HepG2 (cell line): ENCODE data around the gene SUOX. TPM values are rescaled to one million over a fixed set of nuclear protein-coding genes. Genes with fewer than 3 reads are reported as not detected.
A peak's percentile ranks its signal among the peaks of the same experiment; 100 is the strongest.

Experiments
- EZH2 ChIP-seq: conservative IDR thresholded peaks from 2 replicates; pipeline ENCODE4 v1.6.1; 2012; ENCODE audit warnings: mild to moderate bottlenecking, low read depth, low read length, moderate library complexity
- GZF1 ChIP-seq: sonication (generic); formaldehyde crosslinking; IDR thresholded peaks from 2 replicates; pipeline ENCODE4 v1.5.1; 2020; ENCODE audit warnings: mild to moderate bottlenecking, missing genetic modification reagents
- KDM5B ChIP-seq: sonication (generic); formaldehyde crosslinking; IDR thresholded peaks from 2 replicates; pipeline ENCODE4 v1.4.0; 2020; ENCODE audit warnings: missing genetic modification reagents, mild to moderate bottlenecking, borderline replicate concordance
- SMARCE1 ChIP-seq: fragments of 450-650 bp; IDR thresholded peaks from 2 replicates; pipeline ENCODE4 v1.6.1; 2017; ENCODE audit warnings: borderline replicate concordance
- ZKSCAN5 ChIP-seq: sonication (generic); formaldehyde crosslinking; IDR thresholded peaks from 2 replicates; pipeline ENCODE4 v1.5.1; 2020; ENCODE audit warnings: mild to moderate bottlenecking, missing genetic modification reagents
- ZNF788 ChIP-seq: sonication (generic); formaldehyde crosslinking; IDR thresholded peaks from 2 replicates; pipeline ENCODE4 v1.5.0; 2020; ENCODE audit warnings: mild to moderate bottlenecking, missing genetic modification reagents, borderline replicate concordance
- ZSCAN20 ChIP-seq: sonication (generic); formaldehyde crosslinking; IDR thresholded peaks from 2 replicates; pipeline ENCODE4 v1.4.0; 2020; ENCODE audit warnings: missing genetic modification reagents, mild to moderate bottlenecking, borderline replicate concordance
- polyA plus RNA-seq, 8 experiments: library from polyadenylated mRNA; depleted of rRNA in 3 of 8; stranded (reverse) in 7 of 8; unstranded in 1 of 8; fragments of >200 nt; fragmentation: Illumina TruSeq in 4 of 8; extraction: Trizol in 4 of 8; gene quantifications; 2 replicates each; pipeline versions ENCODE4 v1.2.1 to v1.2.3, GENCODE V29; 2011 to 2016; ENCODE audit warnings: low read depth in 4 of 8, missing spikeins in 1 of 8, mixed read lengths in 1 of 8; ENCODE audit not compliant: insufficient read depth in 1 of 8
- total RNA-seq, 5 experiments: library from RNA; depleted of rRNA; stranded (reverse); fragments of >200 nt; fragmentation: Illumina TruSeq; extraction: Trizol; gene quantifications; 2 replicates each; pipeline ENCODE4 v1.2.3, GENCODE V29; 2016; ENCODE audit warnings: low read depth in 1 of 5
- TF ChIP-seq, protein P1 (sequence below): sonication (generic); formaldehyde crosslinking; IDR thresholded peaks from 2 replicates; pipeline ENCODE4 v1.4.0; 2020; ENCODE audit warnings: mild to moderate bottlenecking, missing genetic modification reagents
- TF ChIP-seq, protein P2 (sequence below): sonication (generic); formaldehyde crosslinking; IDR thresholded peaks from 2 replicates; pipeline ENCODE4 v1.4.0; 2020; ENCODE audit warnings: missing genetic modification reagents
- TF ChIP-seq, protein P3 (sequence below): sonication (generic); formaldehyde crosslinking; IDR thresholded peaks from one replicate; pipeline ENCODE4 v1.5.1; 2020; ENCODE audit warnings: mild to moderate bottlenecking, missing genetic modification reagents; ENCODE audit errors: not compliant biosample characterization

Gene SUOX
- total and polyA plus RNA-seq, 2 of the 13 experiments (the other 11 are each of a cell fraction or from before 2014, with no cell fraction given) = 23.9 to 25.9 TPM

- TF ChIP-seq, protein P1, sequence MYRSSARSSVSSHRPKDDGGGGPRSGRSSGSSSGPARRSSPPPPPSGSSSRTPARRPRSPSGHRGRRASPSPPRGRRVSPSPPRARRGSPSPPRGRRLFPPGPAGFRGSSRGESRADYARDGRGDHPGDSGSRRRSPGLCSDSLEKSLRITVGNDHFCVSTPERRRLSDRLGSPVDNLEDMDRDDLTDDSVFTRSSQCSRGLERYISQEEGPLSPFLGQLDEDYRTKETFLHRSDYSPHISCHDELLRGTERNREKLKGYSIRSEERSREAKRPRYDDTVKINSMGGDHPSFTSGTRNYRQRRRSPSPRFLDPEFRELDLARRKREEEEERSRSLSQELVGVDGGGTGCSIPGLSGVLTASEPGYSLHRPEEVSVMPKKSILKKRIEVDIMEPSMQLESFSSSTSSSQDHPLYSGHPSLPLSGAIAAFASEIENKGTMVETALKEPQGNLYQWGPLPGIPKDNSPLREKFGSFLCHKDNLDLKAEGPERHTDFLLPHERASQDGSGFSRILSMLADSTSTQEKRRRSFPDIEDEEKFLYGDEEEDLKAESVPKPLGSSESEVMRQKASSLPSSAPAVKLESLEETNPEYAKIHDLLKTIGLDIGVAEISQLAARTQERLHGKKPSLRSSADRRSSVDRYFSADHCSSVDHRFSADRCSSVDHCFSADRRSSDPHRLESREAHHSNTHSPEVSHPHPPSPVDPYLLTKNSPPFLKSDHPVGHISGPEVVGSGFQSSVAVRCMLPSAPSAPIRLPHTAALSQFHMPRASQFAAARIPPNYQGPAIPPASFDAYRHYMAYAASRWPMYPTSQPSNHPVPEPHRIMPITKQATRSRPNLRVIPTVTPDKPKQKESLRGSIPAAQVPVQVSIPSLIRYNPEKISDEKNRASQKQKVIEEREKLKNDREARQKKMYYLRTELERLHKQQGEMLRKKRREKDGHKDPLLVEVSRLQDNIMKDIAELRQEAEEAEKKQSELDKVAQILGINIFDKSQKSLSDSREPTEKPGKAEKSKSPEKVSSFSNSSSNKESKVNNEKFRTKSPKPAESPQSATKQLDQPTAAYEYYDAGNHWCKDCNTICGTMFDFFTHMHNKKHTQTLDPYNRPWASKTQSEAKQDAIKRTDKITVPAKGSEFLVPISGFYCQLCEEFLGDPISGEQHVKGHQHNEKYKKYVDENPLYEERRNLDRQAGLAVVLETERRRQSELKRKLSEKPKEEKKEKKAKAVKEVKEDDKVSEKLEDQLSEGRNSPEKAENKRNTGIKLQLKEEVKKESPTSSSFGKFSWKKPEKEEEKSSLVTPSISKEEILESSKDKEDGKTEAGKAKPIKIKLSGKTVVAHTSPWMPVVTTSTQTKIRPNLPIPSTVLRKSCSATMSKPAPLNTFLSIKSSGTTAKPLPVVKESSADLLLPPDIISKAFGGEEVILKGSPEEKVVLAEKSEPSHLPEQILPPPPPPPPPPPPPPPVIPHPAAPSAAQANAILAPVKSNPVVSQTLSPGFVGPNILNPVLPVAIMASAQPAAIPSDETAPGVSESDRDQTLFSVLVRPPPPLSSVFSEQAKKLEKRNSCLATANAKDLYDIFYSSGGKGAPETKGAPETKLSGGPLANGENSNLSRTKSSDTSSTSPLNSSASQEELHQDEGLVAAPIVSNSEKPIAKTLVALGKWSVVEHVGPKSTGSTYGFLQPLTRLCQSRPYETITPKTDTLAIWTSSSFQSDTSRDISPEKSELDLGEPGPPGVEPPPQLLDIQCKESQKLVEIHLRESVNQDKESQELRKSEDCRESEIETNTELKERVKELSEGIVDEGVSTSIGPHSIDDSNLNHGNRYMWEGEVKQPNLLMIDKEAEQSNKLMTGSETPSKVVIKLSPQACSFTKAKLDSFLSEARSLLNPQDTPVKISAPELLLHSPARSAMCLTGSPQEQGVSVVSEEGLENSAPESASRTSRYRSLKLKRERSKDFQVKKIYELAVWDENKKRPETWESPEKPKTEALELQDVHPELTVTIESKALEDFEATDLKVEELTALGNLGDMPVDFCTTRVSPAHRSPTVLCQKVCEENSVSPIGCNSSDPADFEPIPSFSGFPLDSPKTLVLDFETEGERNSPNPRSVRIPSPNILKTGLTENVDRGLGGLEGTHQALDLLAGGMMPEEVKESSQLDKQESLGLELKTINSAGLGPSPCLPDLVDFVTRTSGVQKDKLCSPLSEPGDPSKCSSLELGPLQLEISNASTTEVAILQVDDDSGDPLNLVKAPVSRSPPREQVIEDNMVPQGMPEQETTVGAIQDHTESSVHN (CRISPR knock-in tag) = no peak
- TF ChIP-seq, protein P2, sequence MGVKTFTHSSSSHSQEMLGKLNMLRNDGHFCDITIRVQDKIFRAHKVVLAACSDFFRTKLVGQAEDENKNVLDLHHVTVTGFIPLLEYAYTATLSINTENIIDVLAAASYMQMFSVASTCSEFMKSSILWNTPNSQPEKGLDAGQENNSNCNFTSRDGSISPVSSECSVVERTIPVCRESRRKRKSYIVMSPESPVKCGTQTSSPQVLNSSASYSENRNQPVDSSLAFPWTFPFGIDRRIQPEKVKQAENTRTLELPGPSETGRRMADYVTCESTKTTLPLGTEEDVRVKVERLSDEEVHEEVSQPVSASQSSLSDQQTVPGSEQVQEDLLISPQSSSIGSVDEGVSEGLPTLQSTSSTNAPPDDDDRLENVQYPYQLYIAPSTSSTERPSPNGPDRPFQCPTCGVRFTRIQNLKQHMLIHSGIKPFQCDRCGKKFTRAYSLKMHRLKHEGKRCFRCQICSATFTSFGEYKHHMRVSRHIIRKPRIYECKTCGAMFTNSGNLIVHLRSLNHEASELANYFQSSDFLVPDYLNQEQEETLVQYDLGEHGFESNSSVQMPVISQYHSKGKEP (CRISPR knock-in tag) = no peak
- TF ChIP-seq, protein P3, sequence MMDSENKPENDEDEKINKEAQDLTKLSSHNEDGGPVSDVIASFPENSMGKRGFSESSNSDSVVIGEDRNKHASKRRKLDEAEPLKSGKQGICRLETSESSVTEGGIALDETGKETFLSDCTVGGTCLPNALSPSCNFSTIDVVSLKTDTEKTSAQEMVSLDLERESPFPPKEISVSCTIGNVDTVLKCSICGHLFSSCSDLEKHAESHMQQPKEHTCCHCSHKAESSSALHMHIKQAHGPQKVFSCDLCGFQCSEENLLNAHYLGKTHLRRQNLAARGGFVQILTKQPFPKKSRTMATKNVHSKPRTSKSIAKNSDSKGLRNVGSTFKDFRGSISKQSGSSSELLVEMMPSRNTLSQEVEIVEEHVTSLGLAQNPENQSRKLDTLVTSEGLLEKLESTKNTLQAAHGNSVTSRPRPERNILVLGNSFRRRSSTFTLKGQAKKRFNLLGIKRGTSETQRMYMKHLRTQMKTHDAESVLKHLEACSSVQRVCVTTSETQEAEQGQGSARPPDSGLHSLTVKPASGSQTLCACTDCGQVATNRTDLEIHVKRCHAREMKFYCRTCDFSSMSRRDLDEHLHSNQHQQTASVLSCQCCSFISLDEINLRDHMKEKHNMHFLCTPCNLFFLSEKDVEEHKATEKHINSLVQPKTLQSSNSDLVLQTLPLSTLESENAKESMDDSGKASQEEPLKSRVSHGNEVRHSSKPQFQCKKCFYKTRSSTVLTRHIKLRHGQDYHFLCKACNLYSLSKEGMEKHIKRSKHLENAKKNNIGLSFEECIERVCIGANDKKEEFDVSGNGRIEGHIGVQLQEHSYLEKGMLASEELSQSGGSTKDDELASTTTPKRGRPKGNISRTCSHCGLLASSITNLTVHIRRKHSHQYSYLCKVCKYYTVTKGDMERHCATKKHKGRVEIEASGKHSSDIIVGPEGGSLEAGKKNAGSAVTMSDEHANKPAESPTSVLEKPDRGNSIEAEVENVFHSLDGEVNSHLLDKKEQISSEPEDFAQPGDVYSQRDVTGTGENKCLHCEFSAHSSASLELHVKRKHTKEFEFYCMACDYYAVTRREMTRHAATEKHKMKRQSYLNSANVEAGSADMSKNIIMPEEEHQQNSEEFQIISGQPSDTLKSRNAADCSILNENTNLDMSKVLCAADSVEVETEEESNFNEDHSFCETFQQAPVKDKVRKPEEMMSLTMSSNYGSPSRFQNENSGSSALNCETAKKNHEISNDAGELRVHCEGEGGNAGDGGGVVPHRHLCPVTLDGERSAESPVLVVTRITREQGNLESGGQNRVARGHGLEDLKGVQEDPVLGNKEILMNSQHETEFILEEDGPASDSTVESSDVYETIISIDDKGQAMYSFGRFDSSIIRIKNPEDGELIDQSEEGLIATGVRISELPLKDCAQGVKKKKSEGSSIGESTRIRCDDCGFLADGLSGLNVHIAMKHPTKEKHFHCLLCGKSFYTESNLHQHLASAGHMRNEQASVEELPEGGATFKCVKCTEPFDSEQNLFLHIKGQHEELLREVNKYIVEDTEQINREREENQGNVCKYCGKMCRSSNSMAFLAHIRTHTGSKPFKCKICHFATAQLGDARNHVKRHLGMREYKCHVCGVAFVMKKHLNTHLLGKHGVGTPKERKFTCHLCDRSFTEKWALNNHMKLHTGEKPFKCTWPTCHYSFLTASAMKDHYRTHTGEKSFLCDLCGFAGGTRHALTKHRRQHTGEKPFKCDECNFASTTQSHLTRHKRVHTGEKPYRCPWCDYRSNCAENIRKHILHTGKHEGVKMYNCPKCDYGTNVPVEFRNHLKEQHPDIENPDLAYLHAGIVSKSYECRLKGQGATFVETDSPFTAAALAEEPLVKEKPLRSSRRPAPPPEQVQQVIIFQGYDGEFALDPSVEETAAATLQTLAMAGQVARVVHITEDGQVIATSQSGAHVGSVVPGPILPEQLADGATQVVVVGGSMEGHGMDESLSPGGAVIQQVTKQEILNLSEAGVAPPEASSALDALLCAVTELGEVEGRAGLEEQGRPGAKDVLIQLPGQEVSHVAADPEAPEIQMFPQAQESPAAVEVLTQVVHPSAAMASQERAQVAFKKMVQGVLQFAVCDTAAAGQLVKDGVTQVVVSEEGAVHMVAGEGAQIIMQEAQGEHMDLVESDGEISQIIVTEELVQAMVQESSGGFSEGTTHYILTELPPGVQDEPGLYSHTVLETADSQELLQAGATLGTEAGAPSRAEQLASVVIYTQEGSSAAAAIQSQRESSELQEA (CRISPR knock-in tag) = peak; percentile 86
- no peak for TF ChIP-seq SMARCE1
- no peak for TF ChIP-seq ZSCAN20
- no peak for TF ChIP-seq ZKSCAN5
- TF ChIP-seq ZNF788 = no peak
- TF ChIP-seq KDM5B (CRISPR knock-in tag) = peak; percentile 4; the same call in 1 of the 2 replicates
- TF ChIP-seq EZH2 = no peak
- TF ChIP-seq GZF1 (CRISPR knock-in tag) = no peak
Measured at GRCh38 chr12:55996715-55997534, at the start of gene SUOX (continued).
